Anterior cingulate cortex (tissue), 58 donors: ENCODE measurements around the gene ADRA1B.
"Not testable (repeated sequence)": the region's sequence is repeated elsewhere in the genome, so short reads cannot be mapped to it uniquely, and the experiment has no call there.

Experiments used
- DNase-seq, 58 donors: peaks; one replicate each; lab custom pipeline; 2025; lab: John Stamatoyannopoulos, UW

ADRA1B gene

DNA sequence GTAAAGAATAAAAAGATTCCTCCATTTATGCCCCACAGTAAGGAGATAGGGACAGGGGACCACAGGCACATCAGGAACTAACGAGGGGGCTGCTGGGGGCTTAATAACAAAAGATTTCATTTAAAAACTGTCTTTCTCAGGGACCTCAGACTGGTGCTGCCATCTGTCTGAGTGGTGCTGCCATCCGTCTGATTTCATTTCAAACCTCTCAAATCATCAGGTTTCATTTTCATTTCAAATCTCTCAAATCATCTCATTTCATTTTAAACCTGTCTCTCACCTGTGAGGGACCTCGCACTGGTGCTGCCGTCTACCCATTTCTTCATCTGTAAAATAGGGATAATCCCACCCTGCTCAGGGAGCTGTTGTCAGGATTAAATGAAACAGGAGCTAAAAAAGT lies 45.9 kb downstream of the ADRA1B start:
- no peak for DNase-seq

DNA sequence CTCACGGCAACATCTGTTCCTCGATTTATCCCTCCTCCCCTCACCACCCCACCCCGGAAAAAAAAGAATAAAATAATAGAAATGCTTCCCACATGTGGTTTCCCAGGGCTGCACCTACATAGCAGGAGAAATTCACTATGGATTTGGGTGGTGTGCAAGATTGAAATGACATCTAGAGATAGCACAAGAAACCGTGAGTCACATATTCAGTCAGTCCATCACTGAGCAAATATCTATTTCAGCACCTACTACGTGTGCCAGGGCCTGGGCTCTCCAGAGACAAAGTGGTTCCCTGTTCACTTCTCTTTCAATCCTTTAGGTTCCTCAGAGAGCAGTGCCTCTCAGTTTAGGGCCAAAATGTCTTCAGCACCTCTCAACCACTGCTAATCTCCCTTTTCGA lies 47.7 kb downstream of the ADRA1B start:
- no peak for DNase-seq

DNA sequence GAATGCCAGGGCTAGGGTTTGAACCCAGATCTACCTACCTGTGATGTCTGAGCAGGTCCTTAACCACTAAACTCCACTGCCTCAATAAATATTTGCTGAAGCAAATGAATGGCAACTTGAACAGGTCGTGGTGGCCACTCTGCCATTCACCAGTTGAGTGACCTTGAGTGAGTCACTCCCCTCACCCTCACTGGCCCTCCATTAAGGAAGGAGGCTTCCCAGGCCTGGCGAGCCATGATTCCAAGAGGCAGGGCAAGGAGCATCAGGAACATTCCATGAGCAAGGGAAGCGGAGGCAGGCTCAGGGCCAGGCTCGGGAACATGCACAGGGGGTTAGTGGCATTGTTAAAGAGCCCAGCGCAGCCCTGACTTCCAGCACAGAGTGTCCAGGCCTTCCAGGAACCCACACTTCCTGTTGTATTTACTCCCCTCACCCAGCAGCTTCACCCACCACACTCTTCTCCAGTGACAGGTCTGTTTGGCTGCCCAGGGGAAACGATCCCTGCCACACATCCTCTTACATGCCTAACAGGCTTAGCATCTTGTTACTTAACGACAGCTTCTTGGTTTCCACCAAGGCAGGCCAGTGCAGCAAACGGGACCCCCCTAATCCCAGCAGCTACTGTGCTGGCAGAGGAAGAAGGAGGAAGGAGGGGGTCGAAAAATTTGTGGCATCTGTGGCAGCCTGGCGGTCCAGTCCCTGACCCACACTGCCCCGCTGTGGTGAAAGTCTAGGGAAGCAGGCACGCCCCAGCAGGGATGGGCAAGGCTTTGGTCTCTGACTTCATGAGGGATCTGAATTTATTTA lies 49.0 kb downstream of the ADRA1B start:
- DNase-seq, result peak in 20 of 58 donors; percentile 1 to 43 (median 6)

DNA sequence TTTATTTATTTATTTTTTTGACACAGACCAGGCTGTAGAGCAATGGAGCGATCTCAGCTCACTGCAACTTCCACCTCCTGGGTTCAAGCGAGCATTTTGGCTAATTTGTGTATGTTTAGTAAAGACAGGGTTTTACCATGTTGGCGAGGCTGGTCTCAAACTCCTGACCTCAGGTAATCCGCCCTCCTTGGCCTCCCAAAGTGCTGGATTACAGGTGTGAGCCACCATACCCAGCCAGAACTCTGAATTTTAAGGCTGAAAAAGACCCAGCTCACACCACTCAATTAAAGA lies 49.5 kb downstream of the ADRA1B start:
- DNase-seq, result not testable (repeated sequence)

DNA sequence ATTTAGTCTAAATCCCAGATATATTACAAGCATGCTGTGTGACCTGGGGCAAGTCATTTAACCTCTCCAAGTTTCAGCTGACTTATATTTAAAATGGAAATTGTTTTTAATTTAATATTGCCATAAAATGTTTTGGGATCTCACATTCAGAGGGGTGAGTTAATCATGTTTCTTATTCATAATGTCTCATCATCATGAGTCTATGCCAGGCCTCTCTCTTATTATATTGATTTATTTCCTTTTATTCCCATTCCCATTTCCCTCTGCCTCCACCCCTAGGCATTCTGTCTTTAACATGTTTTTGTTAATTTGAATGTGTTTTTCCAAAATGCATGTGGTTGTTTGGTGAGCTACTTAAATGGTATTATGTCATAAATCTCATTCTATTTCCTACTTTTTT lies 53.7 kb downstream of the ADRA1B start:
- no peak for DNase-seq

DNA sequence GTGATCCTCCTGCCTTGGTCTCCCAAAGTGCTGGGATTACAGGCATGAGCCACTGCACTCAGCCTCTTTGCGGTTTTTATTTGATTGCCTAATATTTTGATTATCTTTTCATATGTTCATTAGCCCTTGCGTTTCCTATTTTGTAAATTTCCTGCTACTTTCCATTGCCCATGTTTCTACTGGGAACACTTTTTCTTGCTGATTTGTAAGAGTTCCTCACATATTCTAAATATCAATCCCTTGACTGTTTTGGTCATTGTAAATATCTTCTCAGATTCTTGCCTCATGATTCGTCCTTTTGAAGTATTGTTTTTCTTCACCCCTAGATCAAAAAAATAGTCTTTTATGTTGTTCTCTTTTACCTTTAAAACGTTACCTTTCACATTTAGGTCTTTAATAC lies 54.8 kb downstream of the ADRA1B start:
- DNase-seq, result no peak

DNA sequence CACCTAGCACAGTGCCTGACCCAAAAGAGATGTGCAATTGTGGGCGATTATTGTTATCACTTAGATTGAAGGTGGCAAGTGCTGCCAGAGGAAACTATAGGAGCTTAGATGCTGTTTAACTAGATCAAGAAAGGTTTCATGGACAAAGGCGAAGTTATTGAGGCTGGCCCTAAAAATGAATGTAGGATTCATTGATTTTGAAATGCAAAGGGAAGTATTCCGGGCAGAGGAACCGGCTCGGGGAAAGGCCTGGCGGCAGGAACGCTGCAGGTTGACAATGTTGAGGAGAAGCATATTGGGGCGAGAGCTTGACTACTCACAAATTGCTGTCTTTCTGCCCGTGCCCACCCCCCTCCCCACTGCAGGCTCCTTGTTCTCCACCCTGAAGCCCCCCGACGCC lies 55.2 kb downstream of the ADRA1B start:
- no peak for DNase-seq

DNA sequence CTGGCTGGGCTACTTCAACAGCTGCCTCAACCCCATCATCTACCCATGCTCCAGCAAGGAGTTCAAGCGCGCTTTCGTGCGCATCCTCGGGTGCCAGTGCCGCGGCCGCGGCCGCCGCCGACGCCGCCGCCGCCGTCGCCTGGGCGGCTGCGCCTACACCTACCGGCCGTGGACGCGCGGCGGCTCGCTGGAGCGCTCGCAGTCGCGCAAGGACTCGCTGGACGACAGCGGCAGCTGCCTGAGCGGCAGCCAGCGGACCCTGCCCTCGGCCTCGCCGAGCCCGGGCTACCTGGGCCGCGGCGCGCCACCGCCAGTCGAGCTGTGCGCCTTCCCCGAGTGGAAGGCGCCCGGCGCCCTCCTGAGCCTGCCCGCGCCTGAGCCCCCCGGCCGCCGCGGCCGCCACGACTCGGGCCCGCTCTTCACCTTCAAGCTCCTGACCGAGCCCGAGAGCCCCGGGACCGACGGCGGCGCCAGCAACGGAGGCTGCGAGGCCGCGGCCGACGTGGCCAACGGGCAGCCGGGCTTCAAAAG lies 55.7 kb downstream of the ADRA1B start:
- DNase-seq, result no peak

DNA sequence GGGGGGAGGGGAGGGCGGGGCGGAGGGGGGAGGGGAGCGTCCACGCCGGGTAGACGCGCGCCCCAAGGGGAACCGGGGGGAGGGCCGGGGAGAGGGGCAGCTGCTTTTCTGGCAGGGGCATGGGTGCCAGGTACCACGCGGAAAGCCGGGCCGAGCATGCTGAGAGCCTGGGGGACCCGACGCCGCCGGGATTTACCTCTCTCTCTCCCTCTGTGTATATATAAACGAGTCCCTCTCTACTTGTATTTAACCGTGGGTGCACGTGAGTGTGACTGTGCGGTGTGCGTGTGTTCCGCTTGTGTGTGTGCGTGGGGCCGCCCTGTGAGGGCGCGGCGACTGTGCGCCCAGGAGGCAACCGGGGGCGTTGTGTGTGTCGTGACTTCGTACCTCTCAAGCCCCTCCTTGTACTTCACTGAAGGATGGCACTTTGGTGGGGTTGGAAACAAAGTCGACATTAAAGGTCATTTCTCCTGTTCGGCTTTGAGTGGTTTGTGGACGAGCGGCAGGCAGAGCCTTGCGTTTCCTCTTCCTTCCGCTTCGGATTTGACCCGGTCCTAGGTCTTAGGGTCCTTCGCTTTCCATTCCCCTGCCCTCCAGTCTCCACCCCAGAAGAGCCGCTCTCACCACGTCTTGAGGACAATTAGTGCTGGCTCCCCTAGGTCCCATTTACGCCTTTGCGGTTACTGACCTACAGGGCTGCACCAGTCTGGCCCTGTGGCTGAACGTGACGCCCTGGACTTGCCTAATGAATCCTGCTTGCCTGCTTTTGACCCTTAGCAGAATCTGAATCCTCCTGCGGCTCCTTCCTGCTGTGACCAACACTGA lies 56.5 kb downstream of the ADRA1B start:
- DNase-seq, result no peak

DNA sequence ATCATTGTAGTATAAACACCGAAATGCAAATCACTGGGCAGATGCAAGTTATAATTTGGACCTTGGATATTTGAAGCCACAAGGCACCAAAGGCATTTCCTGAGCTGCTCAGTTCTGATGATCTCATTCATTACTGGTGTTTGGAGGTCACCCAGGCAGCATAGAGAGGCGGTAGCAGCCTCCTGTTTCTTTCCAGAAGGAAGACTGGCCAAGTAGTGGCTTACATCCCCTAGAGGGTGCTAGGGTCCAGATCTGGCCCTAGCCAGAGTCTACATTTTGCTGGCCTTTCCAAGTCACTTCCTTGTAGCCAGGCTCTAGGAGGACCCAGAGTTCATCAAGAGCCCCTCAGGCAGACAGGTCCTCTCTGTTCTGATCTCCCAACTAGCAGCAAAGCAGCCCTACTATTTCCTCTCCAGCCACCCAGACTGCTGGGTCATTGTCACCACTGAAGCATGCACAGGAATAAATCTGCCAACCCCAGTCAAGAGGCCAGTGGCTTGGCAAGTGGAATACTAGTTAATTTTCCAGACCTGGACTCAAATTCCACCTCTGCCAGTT lies 59.3 kb downstream of the ADRA1B start:
- no peak for DNase-seq

DNA sequence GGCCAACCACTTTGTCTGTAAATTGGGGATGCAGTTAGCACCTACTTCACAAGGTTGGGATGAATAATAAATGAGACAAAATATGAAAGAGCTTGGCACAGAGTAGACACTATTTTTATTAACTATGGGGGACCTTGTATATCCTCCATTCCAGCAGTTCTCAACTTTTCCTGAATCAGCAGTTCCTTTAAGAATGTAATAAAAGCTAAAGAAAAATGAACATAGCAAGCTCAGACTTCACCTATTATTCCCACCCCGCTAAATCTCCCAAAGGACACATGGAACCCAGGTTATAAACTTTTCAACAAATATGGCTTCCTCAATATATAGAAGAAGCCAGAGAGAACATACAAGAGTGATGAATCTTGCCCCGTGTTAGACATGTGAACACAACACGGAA lies 60.6 kb downstream of the ADRA1B start:
- no peak for DNase-seq

DNA sequence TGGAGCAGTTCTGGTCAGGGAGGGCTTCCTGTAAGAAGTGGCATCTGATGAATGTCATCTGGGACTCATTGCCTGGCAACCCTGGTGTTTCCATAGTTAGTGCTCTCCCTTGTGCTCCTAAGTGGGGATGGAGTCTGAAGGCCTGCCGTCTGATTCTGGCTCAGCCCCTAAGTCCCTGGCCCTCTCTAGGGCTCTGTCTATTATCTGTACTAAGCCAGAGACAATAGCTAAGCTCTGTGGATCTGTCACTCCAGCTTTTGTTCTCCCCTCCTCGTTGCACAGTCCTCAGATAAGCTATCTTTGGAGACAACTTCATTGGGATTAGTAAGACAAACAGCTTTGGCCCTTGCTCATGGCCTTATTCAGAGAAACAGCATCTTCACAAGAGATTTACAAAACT lies 62.1 kb downstream of the ADRA1B start:
- DNase-seq, result no peak

DNA sequence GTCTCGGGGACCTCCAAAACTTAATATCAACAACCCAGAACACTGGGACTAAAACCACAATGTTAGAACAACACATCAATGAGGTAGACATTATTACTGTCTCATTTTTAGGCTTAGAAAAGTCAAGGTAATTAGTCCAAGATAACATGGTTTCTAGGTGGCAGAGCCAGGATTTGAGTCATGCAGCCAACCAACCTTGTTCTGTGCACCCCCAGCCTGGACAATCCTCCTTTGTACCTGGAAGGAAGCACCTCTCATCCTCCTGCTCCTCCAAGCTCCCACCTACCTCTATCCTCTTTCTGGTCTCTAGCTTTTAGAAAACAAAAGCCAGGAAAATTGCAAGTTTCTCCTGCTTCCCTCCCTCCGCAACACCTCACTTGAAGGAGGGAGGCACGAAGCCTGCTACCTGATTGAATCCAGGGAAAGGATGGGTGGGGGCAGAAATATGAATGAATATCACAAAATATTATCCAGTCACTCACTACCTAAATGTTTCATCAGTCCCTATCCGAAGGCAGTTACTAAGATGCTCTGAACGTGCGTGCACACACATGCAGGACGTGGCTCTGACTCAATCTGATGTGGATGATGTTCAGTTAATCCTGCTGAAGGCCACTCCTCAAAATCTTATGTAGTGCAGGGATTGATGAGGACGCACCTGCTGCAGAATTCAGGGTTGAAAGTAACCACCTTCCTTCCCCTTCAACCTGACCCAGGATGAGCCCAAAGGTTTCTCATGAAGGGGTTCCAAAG lies 66.3 kb downstream of the ADRA1B start:
- no peak for DNase-seq

DNA sequence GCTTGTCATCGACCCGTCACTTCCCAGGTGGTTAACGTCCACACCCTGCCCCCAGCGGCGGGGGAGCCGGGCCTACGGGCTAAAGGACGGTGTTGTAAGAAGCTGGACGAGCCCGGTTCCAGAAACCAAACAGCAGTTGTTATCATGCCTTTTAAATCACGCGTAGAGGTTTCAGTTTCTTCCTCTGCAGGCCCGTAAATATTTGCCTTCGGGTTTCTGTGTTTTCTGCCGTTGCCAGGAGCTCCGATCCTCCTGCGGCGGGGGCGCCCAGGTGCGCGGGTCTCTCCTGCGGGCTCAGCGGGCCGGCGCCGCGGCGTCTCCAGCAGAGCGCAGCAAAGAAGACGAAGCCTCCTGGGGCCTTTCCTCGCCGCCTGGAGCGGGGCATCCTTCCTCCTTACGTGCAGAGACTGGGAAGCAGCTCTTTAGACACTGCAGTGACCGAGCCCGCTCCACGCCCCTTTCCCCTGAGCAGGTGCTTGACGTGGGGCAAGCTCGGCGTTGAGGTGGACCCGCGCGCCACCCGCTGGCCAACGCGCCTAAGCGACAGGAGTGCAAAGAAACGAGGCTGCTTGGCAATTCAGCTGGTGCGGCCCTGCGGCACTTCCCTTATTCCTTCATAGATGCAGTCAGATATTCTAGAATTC lies 70.9 kb downstream of the ADRA1B start:
- peak in 57 of 58 donors; percentile 6 to 85 (median 50) for DNase-seq

DNA sequence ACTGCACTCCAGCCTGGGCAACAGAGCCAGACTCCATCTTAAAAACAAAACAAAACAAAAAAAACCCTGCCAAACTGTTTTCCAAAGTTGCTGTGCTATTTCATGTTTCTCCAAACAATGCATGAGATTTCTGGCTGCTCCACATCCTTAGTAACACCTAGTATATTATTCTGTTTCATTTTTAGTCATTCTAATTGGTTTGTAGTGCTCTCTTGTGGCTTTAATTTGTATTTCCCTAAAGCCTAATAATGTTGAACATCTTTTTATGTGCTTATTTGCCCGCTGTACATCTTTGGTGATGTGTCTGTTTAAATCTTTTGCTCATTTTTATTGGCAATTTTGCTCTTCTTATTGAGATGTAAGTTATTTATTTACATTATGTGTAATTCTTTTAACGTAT lies 74.2 kb downstream of the ADRA1B start:
- no peak for DNase-seq

DNA sequence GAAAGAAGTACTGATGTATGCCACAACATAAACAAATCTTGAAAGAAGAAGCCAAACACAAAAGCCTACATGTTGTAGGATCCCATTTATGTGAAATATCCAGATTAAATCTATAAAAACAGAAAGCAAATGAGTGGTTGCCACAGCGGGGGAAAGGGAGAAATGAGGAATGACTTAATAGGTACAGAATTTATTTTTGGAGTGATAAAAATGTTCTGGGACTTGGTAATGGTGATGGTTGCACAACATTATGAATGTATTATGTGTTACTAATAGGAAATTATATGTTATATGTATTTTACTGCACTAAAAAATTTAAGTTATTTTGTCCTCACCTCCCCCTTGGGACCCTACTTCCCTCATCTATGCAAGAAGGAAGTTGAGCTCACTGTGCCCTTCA lies 76.3 kb downstream of the ADRA1B start:
- DNase-seq, result no peak

DNA sequence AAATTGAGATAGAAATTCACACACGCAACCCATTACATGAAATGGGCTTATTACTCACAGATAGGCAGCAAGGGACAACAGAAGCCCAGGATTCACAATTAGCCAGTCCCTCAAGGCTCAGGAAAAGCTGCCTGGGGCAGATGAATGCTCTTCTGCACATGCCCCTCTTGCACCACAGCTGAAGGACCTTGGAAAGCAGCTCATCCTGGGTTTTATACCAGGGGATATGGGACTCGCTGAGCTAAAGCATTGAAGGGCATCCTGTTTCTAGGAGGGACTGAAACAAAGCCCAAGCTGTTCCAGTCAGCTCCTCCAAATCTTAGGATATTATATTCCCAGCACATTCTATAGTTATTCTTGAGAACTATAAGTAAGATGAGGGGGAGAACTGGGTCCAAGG lies 76.9 kb downstream of the ADRA1B start:
- no peak for DNase-seq

DNA sequence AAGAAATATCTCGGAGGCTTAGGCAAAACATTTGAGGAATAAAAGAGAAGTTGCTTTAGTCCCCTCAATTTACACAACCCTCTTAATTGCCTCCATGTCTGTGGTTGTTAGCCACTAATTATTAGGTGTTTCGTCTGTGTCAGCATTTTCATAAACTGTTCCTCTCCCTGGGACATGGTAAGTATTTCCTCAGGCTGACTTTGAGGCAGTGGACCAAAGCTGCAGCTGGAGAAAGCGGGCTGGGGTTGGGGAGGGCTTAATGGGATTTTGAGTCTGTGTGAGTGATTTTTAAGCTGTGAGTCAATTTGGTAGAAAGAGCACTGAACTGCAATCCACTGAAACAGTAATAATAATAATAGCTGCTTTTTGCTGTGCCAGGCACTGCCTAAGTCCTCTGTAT lies 79.6 kb downstream of the ADRA1B start:
- DNase-seq, result no peak

DNA sequence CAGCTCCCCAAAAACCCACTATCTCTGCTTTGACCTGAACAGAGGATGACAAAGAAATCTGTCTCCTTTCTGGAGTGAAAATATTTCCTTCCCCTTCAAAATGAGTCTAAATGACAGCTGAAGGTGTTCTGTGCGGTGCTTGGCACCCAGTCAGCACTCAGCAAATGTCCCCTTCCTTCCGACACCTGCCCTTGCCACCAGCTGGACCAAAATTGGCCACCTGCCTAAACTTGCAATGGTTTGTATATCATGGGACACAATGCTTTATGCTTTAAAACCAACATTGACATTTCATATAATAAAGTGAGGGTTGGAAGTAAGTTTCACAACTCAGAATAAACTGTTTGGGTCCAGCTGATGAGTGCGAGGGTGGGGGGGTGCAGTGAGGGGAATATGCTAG lies 85.2 kb downstream of the ADRA1B start:
- DNase-seq, result no peak

DNA sequence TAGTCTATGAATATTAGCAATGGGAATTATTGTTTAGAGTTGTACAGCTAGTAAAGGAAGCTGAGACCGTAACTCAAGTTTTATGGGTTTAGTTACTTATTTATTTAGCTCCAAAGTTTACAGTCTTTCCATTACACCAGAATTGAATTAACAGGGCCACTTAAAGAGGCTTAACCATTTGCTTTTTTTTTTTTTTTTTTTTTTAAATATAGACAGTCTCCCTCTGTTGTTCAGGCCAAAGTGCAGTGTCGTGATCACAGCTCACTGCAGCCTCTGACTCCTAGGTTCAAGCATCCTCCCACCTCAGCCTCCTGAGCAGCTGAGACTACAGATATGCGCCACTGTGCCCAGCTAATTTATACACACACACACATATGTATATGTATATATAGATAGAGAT lies 91.2 kb downstream of the ADRA1B start:
- no peak for DNase-seq
